Neural progenitor cell (in vitro differentiated cells): ENCODE data around the gene UBL4B. TPM values are rescaled to one million over a fixed set of nuclear protein-coding genes. Genes with fewer than 3 reads are reported as not detected.
A peak's percentile ranks its signal among the peaks of the same experiment; 100 is the strongest.

Source experiments
- DNase-seq: peaks from one replicate; pipeline ENCODE4 v3.0.0-alpha.2; 2016; ENCODE audit warnings: low spot score
- H2AFZ ChIP-seq: fragments of 200-600 bp; sonication (generic); replicated peaks from 2 replicates; pipeline ENCODE4 v1.6.1; 2016; ENCODE audit warnings: antibody characterized with exemption
- H3F3A ChIP-seq: fragments of 200-600 bp; sonication (generic); 2 replicates; pipeline ENCODE4 v1.6.1; 2016; ENCODE audit warnings: antibody characterized with exemption, low read depth
- H3K27ac ChIP-seq: fragments of 200-600 bp; sonication (generic); 2 replicates; pipeline ENCODE4 v1.5.1; 2016; ENCODE audit warnings: mild to moderate bottlenecking
- H3K27me3 ChIP-seq: fragments of 200-600 bp; sonication (generic); 2 replicates; pipeline ENCODE4 v1.6.1; 2016; ENCODE audit warnings: mild to moderate bottlenecking, moderate library complexity
- H3K36me3 ChIP-seq: fragments of 200-600 bp; sonication (generic); 2 replicates; pipeline ENCODE4 v1.5.1; 2016
- H3K4me1 ChIP-seq: fragments of 200-600 bp; sonication (generic); 2 replicates; pipeline ENCODE4 v1.6.1; 2016; ENCODE audit warnings: mixed run types
- H3K4me2 ChIP-seq: fragments of 200-600 bp; sonication (generic); 2 replicates; pipeline ENCODE4 v1.6.1; 2016
- H3K4me3 ChIP-seq: fragments of 200-600 bp; sonication (generic); 2 replicates; pipeline ENCODE4 v1.5.1; 2016
- H3K79me2 ChIP-seq: fragments of 200-600 bp; sonication (generic); 2 replicates; pipeline ENCODE4 v1.6.1; 2016; ENCODE audit warnings: low read depth
- H3K9ac ChIP-seq: fragments of 200-600 bp; sonication (generic); 2 replicates; pipeline ENCODE4 v1.6.1; 2016
- H3K9me3 ChIP-seq: fragments of 200-600 bp; sonication (generic); 2 replicates; pipeline ENCODE4 v1.5.1; 2016; ENCODE audit warnings: low read depth
- H4K20me1 ChIP-seq: fragments of 200-600 bp; sonication (generic); 2 replicates; pipeline ENCODE4 v1.6.1; 2016; ENCODE audit warnings: low read depth
- H3K27ac Mint-ChIP-seq: 3 replicates; pipeline ENCODE4 v1.8.0; 2021; ENCODE audit warnings: mixed read lengths
- H3K27me3 Mint-ChIP-seq: 2 replicates; pipeline ENCODE4 v1.8.0; 2022; ENCODE audit warnings: low read depth, mild to moderate bottlenecking, inconsistent platforms, moderate library complexity, mixed read lengths; ENCODE audit not compliant: insufficient read depth
- H3K36me3 Mint-ChIP-seq: 3 replicates; pipeline ENCODE4 v1.8.0; 2021; ENCODE audit warnings: mixed read lengths
- H3K4me1 Mint-ChIP-seq: 3 replicates; pipeline ENCODE4 v1.8.0; 2021; ENCODE audit warnings: mixed read lengths
- H3K4me3 Mint-ChIP-seq: 3 replicates; pipeline ENCODE4 v1.8.0; 2021; ENCODE audit warnings: mild to moderate bottlenecking, moderate library complexity, mixed read lengths
- H3K9me3 Mint-ChIP-seq: 3 replicates; pipeline ENCODE4 v1.8.0; 2020; ENCODE audit warnings: mixed read lengths
- EZH2 ChIP-seq: fragments of 200-600 bp; sonication (generic); IDR thresholded peaks from 2 replicates; pipeline ENCODE4 v1.6.1; 2017; ENCODE audit warnings: antibody characterized with exemption, mild to moderate bottlenecking, moderate library complexity
- EZH2phosphoT487 ChIP-seq: fragments of 200-600 bp; sonication (generic); IDR thresholded peaks from 2 replicates; pipeline ENCODE4 v1.6.1; 2017; ENCODE audit warnings: antibody characterized with exemption
- total RNA-seq: library from RNA; depleted of rRNA; stranded (reverse); fragments of >200 nt; gene quantifications from 2 replicates; pipeline ENCODE4 v1.2.3, GENCODE V29; 2015; ENCODE audit warnings: low replicate concordance
- TF ChIP-seq, protein P1 (sequence below): fragments of 200-600 bp; sonication (generic); IDR thresholded peaks from 2 replicates; pipeline ENCODE4 v1.5.1; 2017; ENCODE audit warnings: antibody characterized with exemption, mild to moderate bottlenecking

Gene UBL4B
- total RNA-seq, 1 donor from 2014 or later = not detected

GRCh38 chr1:110132682-110133081 lies 20.4 kb downstream of the UBL4B start:
- peaks cover 47% of the 10 kb centered on the region for H3K4me1 Mint-ChIP-seq
- Histone ChIP-seq H3K9ac (no peak overlapping the region), H2AFZ (no peak overlapping the region), H3K27ac (no peak overlapping the region), H3K36me3 (no peaks in the 10 kb centered on the region), H3K79me2 (no peaks in the 10 kb centered on the region), H3K27me3 (peaks cover 26% of the 10 kb centered on the region), H3K4me3 (no peak overlapping the region), H3K4me1 (peaks cover 50% of the 10 kb centered on the region), H3F3A (peaks cover 14% of the 10 kb centered on the region), H3K9me3 (no peaks in the 10 kb centered on the region), H3K4me2 (no peak overlapping the region), H4K20me1 (no peaks in the 10 kb centered on the region)
- no peak for DNase-seq
- H3K27me3 Mint-ChIP-seq = peaks cover 28% of the 10 kb centered on the region
- no peak overlapping the region for H3K4me3 Mint-ChIP-seq
- H3K9me3 Mint-ChIP-seq = no peaks in the 10 kb centered on the region
- H3K36me3 Mint-ChIP-seq = no peaks in the 10 kb centered on the region
- H3K27ac Mint-ChIP-seq = no peak overlapping the region
- TF ChIP-seq EZH2phosphoT487 (no peak), EZH2 (no peak)
- TF ChIP-seq, protein P1, sequence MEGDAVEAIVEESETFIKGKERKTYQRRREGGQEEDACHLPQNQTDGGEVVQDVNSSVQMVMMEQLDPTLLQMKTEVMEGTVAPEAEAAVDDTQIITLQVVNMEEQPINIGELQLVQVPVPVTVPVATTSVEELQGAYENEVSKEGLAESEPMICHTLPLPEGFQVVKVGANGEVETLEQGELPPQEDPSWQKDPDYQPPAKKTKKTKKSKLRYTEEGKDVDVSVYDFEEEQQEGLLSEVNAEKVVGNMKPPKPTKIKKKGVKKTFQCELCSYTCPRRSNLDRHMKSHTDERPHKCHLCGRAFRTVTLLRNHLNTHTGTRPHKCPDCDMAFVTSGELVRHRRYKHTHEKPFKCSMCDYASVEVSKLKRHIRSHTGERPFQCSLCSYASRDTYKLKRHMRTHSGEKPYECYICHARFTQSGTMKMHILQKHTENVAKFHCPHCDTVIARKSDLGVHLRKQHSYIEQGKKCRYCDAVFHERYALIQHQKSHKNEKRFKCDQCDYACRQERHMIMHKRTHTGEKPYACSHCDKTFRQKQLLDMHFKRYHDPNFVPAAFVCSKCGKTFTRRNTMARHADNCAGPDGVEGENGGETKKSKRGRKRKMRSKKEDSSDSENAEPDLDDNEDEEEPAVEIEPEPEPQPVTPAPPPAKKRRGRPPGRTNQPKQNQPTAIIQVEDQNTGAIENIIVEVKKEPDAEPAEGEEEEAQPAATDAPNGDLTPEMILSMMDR = no peak

- DNase-seq = no peak
- no peak overlapping the region for H3K4me2 ChIP-seq
- no peaks in the 10 kb centered on the region for H3K36me3 Mint-ChIP-seq
- H3K27me3 Mint-ChIP-seq = peaks cover 27% of the 10 kb centered on the region
- no peaks in the 10 kb centered on the region for H3K9me3 Mint-ChIP-seq
- H3K4me1 ChIP-seq = peaks cover 51% of the 10 kb centered on the region
- no peak overlapping the region for H2AFZ ChIP-seq
- no peak overlapping the region for H3K9ac ChIP-seq
- TF ChIP-seq EZH2phosphoT487 (no peak), EZH2 (no peak)
- no peaks in the 10 kb centered on the region for H3K9me3 ChIP-seq
- H3K4me3 ChIP-seq = no peak overlapping the region
- H3K4me1 Mint-ChIP-seq = peaks cover 54% of the 10 kb centered on the region
- peaks cover 14% of the 10 kb centered on the region for H3F3A ChIP-seq
- no peaks in the 10 kb centered on the region for H3K79me2 ChIP-seq
- H3K27ac Mint-ChIP-seq = no peak overlapping the region
- H3K27ac ChIP-seq = no peak overlapping the region
- peaks cover 33% of the 10 kb centered on the region for H3K27me3 ChIP-seq
- H3K4me3 Mint-ChIP-seq = no peak overlapping the region
- no peaks in the 10 kb centered on the region for H4K20me1 ChIP-seq
- no peaks in the 10 kb centered on the region for H3K36me3 ChIP-seq
Observed at GRCh38 chr1:110133436-110133835, 21.2 kb downstream of the UBL4B start.

GRCh38 chr1:110134050-110134595 lies 21.9 kb downstream of the UBL4B start:
- Histone ChIP-seq H3K27ac (no peak overlapping the region), H3K36me3 (no peaks in the 10 kb centered on the region), H3K27me3 (peaks cover 35% of the 10 kb centered on the region), H3F3A (peaks cover 14% of the 10 kb centered on the region), H3K9me3 (no peaks in the 10 kb centered on the region), H3K4me3 (no peak overlapping the region), H2AFZ (no peak overlapping the region), H4K20me1 (no peaks in the 10 kb centered on the region), H3K79me2 (no peaks in the 10 kb centered on the region), H3K4me1 (peaks cover 51% of the 10 kb centered on the region), H3K9ac (no peak overlapping the region), H3K4me2 (no peak overlapping the region)
- Mint-ChIP-seq H3K4me3 (no peak overlapping the region), H3K27ac (no peak overlapping the region), H3K36me3 (no peaks in the 10 kb centered on the region), H3K4me1 (peaks cover 54% of the 10 kb centered on the region), H3K27me3 (peaks cover 23% of the 10 kb centered on the region), H3K9me3 (no peaks in the 10 kb centered on the region)
- TF ChIP-seq EZH2 (no peak), EZH2phosphoT487 (no peak)
- TF ChIP-seq, protein P1 = no peak
- no peak for DNase-seq

- Mint-ChIP-seq H3K4me3 (no peak overlapping the region), H3K4me1 (peaks cover 50% of the 10 kb centered on the region), H3K27ac (peak overlapping the region; percentile 72), H3K9me3 (no peaks in the 10 kb centered on the region), H3K36me3 (no peaks in the 10 kb centered on the region), H3K27me3 (peaks cover 24% of the 10 kb centered on the region)
- H3K4me3 ChIP-seq = no peak overlapping the region
- peaks cover 42% of the 10 kb centered on the region for H3K4me1 ChIP-seq
- no peaks in the 10 kb centered on the region for H3K36me3 ChIP-seq
- no peaks in the 10 kb centered on the region for H3K9me3 ChIP-seq
- TF ChIP-seq, protein P1 = no peak
- TF ChIP-seq EZH2phosphoT487 (no peak), EZH2 (no peak)
- no peaks in the 10 kb centered on the region for H4K20me1 ChIP-seq
- H3K9ac ChIP-seq = no peak overlapping the region
- no peaks in the 10 kb centered on the region for H3K79me2 ChIP-seq
- peak overlapping the region; percentile 76 for H3K4me2 ChIP-seq
- H2AFZ ChIP-seq = no peak overlapping the region
- DNase-seq = peak; percentile 22
- H3K27ac ChIP-seq = no peak overlapping the region
- H3K27me3 ChIP-seq = peaks cover 36% of the 10 kb centered on the region
- H3F3A ChIP-seq = peaks cover 14% of the 10 kb centered on the region
Observed at GRCh38 chr1:110135246-110135645, 23.0 kb downstream of the UBL4B start.
